SK-N-MC (cell line): ENCODE data around the gene GPR158.

Source experiments
- DNase-seq: peaks from one replicate; pipeline ENCODE4 v3.0.0-alpha.2; 2011; ENCODE audit warnings: low read depth, low spot score
- H3K27ac ChIP-seq: fragments of 200-600 bp; sonication (generic); 2 replicates; pipeline ENCODE4 v1.5.1; 2016; ENCODE audit warnings: mixed run types
- H3K36me3 ChIP-seq: fragments of 200-600 bp; sonication (generic); 2 replicates; pipeline ENCODE4 v1.6.1; 2017; ENCODE audit warnings: antibody characterized with exemption, low read length, mixed read lengths; ENCODE audit not compliant: insufficient read depth
- H3K4me3 ChIP-seq: fragments of 200-600 bp; sonication (generic); 2 replicates; pipeline ENCODE4 v1.5.1; 2016
- H3K9ac ChIP-seq: fragments of 200-600 bp; sonication (generic); 2 replicates; pipeline ENCODE4 v1.8.0; 2017; ENCODE audit warnings: mixed run types, mixed read lengths; ENCODE audit not compliant: insufficient read length
- H3K9me3 ChIP-seq: fragments of 200-600 bp; sonication (generic); 2 replicates; pipeline ENCODE4 v1.6.1; 2017; ENCODE audit warnings: low read depth, mild to moderate bottlenecking, antibody characterized with exemption, low read length, moderate library complexity, mixed read lengths
- EZH2 ChIP-seq: fragments of 200-600 bp; sonication (generic); IDR thresholded peaks from one replicate; pipeline ENCODE4 v1.6.1; 2017; ENCODE audit warnings: antibody characterized with exemption
- FOXP2 ChIP-seq: optimal IDR thresholded peaks from 2 replicates; pipeline ENCODE3; 2011; ENCODE audit warnings: mild to moderate bottlenecking, moderate library complexity; ENCODE audit not compliant: insufficient read depth; ENCODE audit errors: extremely low read length, control extremely low read depth
- POLR2AphosphoS5 ChIP-seq: IDR thresholded peaks from 2 replicates; pipeline ENCODE4 v1.6.1; 2012; ENCODE audit warnings: mild to moderate bottlenecking, low read depth, low read length, borderline replicate concordance

The GPR158 gene

GRCh38 chr10:25191162-25191895, 16.5 kb downstream of the GPR158 start:
- no peak for DNase-seq

GRCh38 chr10:25198151-25198550, 23.4 kb downstream of the GPR158 start:
- no peak overlapping the region for H3K9ac ChIP-seq
- TF ChIP-seq FOXP2 (no peak), EZH2 (no peak), POLR2AphosphoS5 (no peak)

More at GRCh38 chr10:25191162-25191895, 16.5 kb downstream of the GPR158 start:
- Histone ChIP-seq H3K36me3 (no peaks in the 10 kb centered on the region), H3K9ac (no peak overlapping the region), H3K9me3 (no peaks in the 10 kb centered on the region), H3K27ac (no peak overlapping the region), H3K4me3 (no peak overlapping the region)
- TF ChIP-seq POLR2AphosphoS5 (no peak), FOXP2 (no peak), EZH2 (no peak)

GRCh38 chr10:25206693-25207414, 32.1 kb downstream of the GPR158 start:
- Histone ChIP-seq H3K9me3 (no peaks in the 10 kb centered on the region), H3K27ac (no peak overlapping the region)
- no peak for TF ChIP-seq POLR2AphosphoS5
- no peak for TF ChIP-seq EZH2
- TF ChIP-seq FOXP2, result no peak

More at GRCh38 chr10:25198151-25198550, 23.4 kb downstream of the GPR158 start:
- no peak for DNase-seq
- no peak overlapping the region for H3K27ac ChIP-seq
- no peaks in the 10 kb centered on the region for H3K36me3 ChIP-seq
- H3K9me3 ChIP-seq, result no peaks in the 10 kb centered on the region
- no peak overlapping the region for H3K4me3 ChIP-seq

DNA sequence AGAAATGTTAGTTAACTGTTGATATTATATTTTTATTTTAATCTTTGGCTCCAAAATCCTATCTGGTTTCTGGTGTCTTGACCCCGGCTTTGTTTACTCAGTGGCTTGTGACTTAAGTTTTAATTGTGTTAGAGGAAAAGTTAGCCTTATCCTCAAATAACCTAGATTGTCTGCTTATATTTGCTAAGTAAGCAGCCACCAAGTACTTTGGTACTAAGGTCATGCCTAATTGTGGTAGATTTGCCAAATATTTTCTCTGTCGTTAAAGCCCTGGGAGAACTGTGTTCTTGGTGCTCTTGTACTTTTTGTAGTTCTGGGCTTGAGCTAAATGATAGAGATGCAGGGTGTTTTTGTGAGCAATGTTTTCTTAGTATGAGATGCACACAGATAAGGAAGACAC, 34.8 kb downstream of the GPR158 start:
- Histone ChIP-seq H3K9me3 (no peaks in the 10 kb centered on the region), H3K36me3 (no peaks in the 10 kb centered on the region), H3K9ac (no peak overlapping the region), H3K27ac (no peak overlapping the region), H3K4me3 (no peak overlapping the region)
- no peak for DNase-seq
- TF ChIP-seq POLR2AphosphoS5 (no peak), FOXP2 (no peak), EZH2 (no peak)

More at GRCh38 chr10:25206693-25207414, 32.1 kb downstream of the GPR158 start:
- no peak for DNase-seq
- H3K4me3 ChIP-seq, result no peak overlapping the region
- H3K9ac ChIP-seq, result no peak overlapping the region
- no peaks in the 10 kb centered on the region for H3K36me3 ChIP-seq

DNA sequence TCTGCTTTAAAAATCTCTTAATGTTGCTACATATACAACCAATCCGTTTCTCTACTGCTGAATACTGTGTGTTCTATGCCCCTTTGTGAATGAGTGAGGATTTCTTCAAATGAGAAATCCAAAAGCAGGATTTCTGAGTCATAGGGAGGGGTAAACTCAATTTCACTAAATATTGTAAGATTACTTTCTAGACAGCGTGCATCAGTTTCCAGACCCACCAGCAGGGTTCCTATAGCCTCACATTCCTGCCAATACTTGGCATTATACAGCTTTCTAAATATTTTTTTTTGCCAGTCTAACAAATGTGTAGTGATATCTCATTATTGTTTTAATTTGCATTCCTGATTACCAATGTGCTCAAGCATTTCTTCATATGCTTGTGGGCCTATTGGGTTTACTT, 35.5 kb downstream of the GPR158 start:
- H3K4me3 ChIP-seq, result no peak overlapping the region
- TF ChIP-seq FOXP2, result no peak
- no peak for TF ChIP-seq EZH2
- no peak for TF ChIP-seq POLR2AphosphoS5
- H3K9me3 ChIP-seq, result no peaks in the 10 kb centered on the region
- H3K27ac ChIP-seq, result no peak overlapping the region
- DNase-seq, result no peak
- H3K36me3 ChIP-seq, result no peaks in the 10 kb centered on the region
- H3K9ac ChIP-seq, result no peak overlapping the region

DNA sequence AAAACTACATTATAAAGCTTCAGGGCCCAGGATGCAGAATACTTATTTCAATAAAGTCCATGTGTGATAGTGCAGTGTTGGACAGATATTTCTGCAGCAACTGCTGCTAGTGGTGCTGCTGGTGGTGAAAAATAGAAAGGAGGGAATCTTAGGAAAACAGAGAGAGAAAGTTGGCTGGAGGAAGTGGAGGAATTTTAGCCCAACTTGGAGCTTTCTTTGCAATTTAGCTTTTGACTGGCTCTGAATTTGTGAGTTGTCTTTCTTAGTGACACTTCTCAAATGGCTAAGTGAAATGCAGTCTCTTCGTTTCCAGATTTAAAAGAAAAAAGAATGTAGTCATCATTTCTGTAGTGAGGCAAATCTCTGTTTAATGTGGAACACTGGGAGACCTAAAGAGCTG, 45.4 kb downstream of the GPR158 start:
- DNase-seq, result no peak
- H3K36me3 ChIP-seq, result no peaks in the 10 kb centered on the region
- H3K4me3 ChIP-seq, result no peak overlapping the region
- TF ChIP-seq POLR2AphosphoS5, result no peak
- TF ChIP-seq FOXP2, result no peak
- TF ChIP-seq EZH2, result no peak
- no peak overlapping the region for H3K9ac ChIP-seq
- H3K27ac ChIP-seq, result no peak overlapping the region
- no peaks in the 10 kb centered on the region for H3K9me3 ChIP-seq

DNA sequence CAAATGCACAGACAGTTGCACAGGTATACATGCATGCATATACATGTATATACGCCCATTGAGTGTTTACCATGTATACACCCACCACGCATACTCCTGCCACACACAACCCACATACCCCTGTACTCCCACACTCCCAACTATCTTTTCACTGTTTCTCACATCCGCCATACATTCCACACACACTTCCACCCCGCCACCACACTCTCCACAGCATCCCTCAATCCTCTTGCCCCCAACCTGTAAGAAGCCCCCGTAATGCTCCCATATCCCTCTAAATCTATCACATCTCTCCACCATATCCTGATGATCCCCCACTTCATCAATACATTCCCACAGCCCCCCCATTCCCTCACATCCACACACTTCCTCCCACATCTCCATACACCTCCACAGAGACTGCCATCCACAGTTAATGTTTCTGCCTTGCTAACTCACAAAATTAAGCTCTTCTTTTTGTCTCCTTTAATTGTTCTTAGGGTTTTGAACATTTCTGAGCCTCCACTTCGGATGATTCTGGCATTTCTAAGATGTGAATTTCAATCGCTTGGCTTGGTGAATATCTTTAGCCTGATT, 47.4 kb downstream of the GPR158 start:
- H3K36me3 ChIP-seq, result no peaks in the 10 kb centered on the region
- H3K9ac ChIP-seq, result no peak overlapping the region
- no peak for DNase-seq
- H3K4me3 ChIP-seq, result no peak overlapping the region
- no peak for TF ChIP-seq POLR2AphosphoS5
- TF ChIP-seq EZH2, result no peak
- TF ChIP-seq FOXP2, result no peak
- no peak overlapping the region for H3K27ac ChIP-seq
- H3K9me3 ChIP-seq, result no peaks in the 10 kb centered on the region
